GM21576 (cell line): ENCODE measurements around the gene MIP.
"Not testable (repeated sequence)": the region's sequence is repeated elsewhere in the genome, so short reads cannot be mapped to it uniquely, and the experiment has no call there.

Experiments
- ATAC-seq: cut with Tn5 transposase; IDR thresholded peaks from one replicate; pipeline ENCODE4 v1.9.1; 2021; ENCODE audit warnings: mild to moderate bottlenecking, moderate library complexity; ENCODE audit not compliant: unreplicated experiment

Gene MIP

DNA sequence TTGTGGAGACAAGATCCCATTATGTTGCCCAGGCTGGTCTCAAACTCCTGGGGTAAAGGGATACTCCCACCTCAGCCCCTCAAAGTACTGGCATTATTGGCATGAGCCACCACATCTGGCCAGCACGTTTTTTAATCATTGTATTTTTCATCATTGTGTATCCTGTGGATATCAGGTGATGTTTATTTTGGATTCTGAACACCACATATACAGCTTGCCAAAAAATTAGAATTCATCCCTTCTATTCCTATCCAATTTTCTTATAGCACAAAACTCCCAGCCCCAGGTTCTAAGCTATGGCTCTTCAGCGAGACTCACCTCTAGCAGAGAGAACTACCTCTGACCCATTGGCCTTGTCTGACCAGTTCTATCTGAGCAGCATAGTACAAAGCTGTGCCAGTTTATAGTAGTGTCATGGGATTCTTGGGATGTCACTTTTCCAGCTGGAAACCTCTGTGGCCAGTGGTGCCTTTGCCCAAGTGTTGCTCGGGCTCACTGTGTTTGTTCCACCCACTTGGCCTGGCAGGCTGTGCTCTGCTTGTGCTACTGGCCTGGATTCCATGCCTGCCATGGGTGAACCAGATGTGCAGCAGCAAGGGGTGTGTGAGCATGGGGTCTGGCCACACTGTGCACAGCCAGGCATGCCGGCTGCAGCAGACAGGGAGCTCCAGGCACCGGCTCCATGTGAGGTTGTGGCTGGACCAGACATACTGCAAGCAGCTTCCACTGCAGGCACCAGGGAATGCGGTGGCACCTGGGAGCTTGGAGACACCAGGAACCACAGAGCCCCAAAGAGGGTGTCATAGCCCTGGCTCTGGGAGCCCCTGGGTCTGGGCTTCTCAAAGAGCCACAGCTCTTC lies 42.4 kb downstream of the MIP start:
- no peak for ATAC-seq

DNA sequence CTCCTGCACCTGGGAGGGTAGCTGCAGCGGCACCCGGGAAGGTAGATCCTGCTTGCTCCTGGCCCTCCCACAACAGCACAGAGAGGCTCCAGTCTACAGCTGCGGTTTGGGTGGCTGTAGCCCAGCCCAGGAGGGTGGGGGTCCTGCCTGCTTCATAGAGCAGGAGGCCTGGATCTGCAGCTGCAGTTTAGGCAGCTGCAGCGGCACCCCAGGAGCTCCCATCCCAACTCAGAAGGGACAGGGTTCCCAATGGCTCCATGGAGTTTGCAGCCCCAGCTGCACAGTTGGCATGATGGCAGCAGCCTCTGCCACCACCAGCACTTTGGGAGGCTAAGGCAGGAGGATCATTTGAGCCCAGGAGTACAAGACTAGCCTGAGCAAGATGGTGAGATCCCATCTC lies 43.7 kb downstream of the MIP start:
- ATAC-seq = no peak

- no peak for ATAC-seq
Measured at GRCh38 chr12:56408799-56409417, 45.5 kb downstream of the MIP start.

DNA sequence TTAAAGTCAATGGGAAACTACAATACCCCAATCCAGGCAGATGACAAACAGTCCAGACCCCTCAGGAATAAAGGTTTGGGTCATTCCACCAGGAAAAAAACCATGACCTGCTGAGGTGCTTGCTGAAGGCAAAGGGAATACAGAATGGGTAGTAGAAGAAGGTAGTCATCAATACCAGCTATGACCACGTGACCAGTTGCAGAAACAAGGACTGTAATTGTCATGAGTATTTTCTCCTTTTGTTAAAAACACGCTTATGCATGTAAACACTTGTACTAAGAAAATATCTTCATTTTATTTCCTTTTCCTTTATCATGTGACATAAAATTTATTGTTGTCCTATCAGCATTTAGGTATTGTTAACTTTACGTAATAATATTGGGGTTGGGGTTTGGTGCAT lies 50.2 kb downstream of the MIP start:
- ATAC-seq = not testable (repeated sequence)

- not testable (repeated sequence) for ATAC-seq
Measured at GRCh38 chr12:56401612-56402011, 52.8 kb downstream of the MIP start.

- ATAC-seq = not testable (repeated sequence)
Measured at GRCh38 chr12:56401125-56401524, 53.3 kb downstream of the MIP start.
